GM21515 (cell line): ENCODE data around the gene UAP1L1.
A peak's percentile ranks its signal among the peaks of the same experiment; 100 is the strongest.

Experiments
- ATAC-seq: cut with Tn5 transposase; IDR thresholded peaks from one replicate; pipeline ENCODE4 v1.9.1; 2021; ENCODE audit not compliant: unreplicated experiment

UAP1L1 gene

GRCh38 chr9:137129456-137130175, 52.3 kb downstream of the UAP1L1 start:
- peak; percentile 76 for ATAC-seq

GRCh38 chr9:137130176-137130755, 52.9 kb downstream of the UAP1L1 start:
- ATAC-seq: peak; percentile 17
